CD4-positive, alpha-beta T cell treated with Interferon gamma for 1 hour (primary cell): ENCODE measurements around the gene HAVCR2.

Experiments
- DNase-seq: peaks from one replicate; pipeline ENCODE4 v3.0.0-alpha.2; 2020

The HAVCR2 gene

GRCh38 chr5:157038568-157039187 is 70.2 kb downstream of the HAVCR2 start:
- no peak for DNase-seq
